ACHN (cell line): ENCODE measurements around the gene CEP112.
A peak's percentile ranks its signal among the peaks of the same experiment; 100 is the strongest.

Source experiments
- DNase-seq: peaks from one replicate; pipeline ENCODE4 v3.0.0-alpha.2; 2015
- in situ Hi-C: cut with HindIII; loops from 2 replicates; pipeline ENCODE4 v1.10.0; 2017; ENCODE audit warnings: low sequenced_read_pairs, low pct_ligation_motif_present, low pct_unique_long_range_greater_than_20kb

CEP112 gene

DNA sequence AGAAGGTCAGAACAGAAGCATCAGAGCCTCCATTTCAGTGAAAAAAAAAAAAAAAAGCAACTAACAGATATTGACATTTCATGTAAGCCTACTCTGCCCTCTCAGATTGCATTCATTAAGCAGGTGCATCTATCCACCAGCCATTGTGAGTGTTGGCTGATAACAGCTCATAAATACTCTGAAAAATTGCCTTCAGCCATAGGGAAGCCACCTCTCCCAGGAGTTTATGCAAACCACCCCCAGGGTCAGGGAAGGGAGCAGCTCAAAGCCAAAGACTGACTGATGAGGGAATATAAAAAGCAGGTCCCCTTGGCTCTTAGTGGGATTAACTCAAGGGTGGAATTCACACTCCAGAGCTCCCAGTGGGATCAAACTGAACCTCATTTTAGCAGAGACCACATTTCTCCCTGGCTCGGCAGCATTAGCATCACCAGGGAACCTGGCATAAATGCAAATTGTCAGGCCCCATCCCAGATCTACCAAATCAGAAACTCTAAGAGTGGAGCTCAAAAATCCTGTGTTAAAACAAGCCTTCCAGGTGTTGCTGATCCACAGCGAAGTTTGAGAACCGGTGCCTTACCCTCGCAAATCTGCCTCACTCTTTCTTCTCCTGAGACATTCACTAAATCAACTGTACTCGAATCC is 23.1 kb upstream of the CEP112 start:
- DNase-seq: no peak
- in situ Hi-C loops: no loop called here

DNA sequence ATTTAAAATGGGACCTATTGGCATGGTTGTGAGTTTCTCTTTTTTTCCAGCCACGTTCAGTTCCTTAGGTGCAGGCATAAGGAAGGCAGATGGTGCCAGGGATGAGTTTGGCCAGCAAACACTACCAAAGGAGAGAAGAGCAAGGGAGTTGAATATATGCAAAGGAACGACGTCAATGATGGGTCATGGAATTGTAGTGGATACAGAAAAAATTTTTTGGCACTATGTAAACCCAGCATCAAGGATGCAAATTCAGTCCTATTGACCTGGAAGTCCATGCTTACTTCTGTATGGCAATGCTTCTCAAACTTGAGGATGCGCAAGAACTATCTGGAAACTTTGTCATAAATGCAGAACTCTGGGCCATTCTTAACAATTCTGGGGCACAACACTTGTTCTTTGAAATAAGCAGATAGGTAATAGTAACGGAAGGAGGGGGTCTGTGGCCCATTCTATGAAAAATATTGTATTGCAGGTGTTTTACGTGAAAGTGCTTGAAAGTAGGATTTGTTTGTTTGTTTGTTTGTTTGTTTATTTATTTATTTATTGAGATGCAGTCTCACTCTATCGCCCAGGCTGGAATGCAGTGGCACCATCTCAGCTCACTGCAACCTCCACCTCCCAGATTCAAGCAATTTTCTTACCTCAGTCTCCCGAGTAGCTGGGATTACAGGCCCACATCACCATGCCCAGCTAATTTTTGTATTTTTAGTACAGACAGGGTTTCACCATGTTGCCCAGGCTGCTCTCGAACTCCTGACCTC is 19.3 kb upstream of the CEP112 start:
- in situ Hi-C loops: no loop called here
- no peak for DNase-seq

DNA sequence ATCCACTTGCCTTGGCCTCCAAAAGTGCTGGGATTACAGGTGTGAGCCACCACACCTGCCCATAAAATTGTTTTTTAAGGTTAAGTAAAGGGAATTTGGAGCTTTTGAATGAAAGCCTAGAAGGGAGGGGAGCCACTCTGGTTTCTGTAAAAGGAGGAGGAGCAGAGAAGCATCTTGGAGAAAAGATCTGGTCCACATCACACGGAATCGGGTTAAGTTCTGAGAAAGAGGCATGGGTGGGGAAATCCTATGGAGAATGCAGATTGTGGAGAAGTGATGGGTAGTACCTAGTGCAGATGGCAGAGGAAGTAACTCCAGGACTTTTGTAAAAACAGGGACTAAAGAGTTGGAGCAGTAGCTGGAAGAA is 18.3 kb upstream of the CEP112 start:
- in situ Hi-C loops: no loop called here

DNA sequence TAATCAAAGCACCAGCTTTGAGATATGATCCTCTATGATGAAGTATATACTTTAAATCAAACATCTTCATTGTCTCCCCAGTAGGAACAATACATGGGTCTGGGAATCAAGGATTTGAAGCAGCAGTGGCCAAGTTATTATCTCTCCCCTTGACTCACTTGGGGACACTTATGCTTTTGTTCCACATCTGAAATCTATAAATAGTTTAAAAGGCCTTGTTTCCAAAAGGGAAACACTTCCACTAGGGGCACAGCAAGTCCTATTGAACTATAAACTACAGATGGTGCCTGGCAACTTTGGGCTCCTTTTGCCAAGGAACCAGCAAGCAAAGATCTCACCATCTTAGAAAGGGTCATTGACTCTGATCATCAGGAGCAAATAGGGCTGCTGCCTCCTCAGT is 16.0 kb upstream of the CEP112 start:
- no peak for DNase-seq
- in situ Hi-C loops: no loop called here

More for the DNA sequence above, 18.3 kb upstream of the CEP112 start:
- no peak for DNase-seq

DNA sequence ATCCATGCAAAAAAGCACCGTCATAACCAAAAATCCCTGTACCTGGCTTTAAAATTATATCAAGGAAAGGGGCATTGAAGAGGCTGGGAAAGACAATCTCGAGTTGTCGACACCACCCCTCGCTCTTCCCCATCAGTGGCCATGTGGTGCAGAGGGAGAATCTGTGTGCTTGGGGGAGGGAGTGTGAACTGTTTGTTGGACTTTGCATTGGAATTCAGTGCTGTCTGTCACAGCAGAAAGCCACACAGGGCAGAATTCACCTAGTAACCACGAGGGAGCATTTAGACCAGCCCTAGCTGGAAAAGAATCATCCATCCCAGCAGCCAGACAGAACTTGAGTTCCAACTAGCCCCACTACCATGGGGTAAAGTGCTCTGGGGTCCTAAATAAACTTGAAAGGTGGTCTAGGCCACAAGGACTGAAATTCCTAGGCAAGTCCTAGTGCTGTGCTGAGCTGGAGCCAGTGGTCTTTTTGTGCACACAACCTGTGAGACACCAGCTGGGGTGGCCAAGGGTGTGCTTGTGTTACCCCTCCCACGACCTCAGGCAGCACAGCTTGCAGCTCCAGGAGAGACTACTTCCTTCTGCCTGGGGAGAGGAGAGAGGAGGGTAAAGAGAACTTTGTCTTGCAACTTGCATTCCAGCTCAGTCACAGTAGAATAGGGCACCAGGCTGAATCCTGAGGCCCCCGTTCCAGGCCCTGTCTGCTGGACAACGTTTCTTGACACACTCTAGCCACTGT is 11.5 kb upstream of the CEP112 start:
- DNase-seq: no peak
- in situ Hi-C loops: no loop called here

DNA sequence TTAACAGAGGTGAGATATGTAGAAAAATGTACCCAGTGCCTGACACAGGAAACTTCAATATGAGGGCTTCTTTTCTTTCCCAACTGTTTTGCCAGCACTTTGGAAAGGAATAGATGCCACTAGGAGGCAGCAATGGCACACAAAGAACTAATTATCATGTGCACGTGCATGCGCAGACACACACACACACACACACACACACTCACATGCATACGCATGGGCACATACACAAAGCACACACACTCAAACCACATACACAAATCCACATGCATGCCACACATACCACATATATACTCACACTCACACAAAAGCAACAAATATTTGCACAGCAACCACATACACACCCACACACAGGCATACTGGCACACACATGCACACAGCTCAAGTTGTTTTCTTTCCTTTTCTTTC is 8.8 kb upstream of the CEP112 start:
- peak; percentile 77 for DNase-seq
- in situ Hi-C loops: no loop called here

DNA sequence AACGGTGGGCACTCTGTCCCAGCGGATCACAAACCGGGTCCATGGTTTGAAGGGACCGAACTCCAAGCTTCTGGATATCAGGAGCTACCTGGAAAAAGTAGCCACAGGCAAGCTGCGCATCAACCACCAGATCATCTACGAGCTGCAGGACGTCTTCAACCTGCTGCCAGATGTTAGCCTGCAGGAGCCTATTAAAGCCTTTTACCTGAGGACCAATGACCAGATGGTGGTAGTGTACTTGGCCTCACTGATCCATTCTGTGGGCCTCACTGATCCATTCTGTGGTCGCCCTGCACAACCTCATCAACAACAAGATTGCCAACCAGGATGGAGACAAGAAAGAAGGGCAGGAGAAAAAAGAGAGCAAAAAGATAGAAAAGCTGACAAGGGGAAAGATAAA is 6.3 kb upstream of the CEP112 start:
- in situ Hi-C loops: no loop called here
- no peak for DNase-seq

DNA sequence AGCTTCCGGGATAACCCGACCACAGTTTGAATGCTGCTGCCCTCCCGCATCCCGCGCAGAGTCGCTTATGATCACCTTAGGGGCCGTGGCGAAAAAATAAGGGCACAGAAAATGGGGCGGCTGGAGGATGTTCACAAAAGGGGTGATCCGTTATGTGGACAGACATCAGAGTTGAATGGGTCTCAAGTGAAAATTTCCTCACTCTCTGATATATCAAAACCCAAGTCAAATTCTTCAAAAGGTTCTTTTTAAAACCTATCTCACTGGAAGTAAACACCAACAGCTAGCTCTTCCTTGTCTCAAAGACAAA is 400 bp upstream of the CEP112 start:
- in situ Hi-C loops: no loop called here
- no peak for DNase-seq

DNA sequence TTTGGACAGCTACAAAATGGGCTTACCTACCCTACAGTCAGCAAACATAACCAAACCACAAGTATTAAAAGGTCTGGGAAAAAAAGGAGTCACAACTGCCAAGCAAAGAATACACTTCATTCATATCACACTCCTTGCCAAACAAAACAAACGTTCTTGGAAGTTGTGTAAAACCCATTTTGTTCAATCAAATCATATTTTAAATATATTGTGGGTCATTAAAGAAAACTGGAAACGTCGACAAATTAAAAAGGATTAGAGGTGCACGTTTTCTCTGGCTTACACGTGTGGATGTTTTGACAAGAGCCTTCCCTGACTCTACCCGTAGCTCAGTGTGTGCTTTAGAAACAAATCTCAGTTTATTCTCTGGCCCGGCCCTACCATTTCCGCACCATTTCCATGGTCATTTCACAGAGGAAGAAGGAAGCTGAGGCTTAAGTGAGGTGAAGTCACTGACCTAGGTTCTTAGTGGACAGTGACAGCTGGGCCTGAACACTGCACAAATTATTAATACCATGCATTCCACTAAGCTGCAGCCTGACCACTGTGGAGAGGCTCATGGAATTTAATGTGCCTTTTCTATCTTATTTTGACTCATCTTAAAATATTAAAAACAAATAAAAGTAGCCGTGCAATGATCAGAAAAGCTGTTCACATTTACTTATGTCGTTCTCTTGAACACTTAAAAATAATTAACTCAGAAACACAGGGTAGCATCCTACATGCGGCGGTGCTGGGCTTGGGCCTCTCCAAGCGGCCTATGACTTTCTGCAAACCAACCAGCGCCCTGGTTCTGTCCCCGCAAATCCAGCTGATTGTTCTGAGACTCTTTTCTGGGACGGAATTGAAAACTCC is 968 bp downstream of the CEP112 start:
- in situ Hi-C loops: no loop called here
- DNase-seq: peak; percentile 45

DNA sequence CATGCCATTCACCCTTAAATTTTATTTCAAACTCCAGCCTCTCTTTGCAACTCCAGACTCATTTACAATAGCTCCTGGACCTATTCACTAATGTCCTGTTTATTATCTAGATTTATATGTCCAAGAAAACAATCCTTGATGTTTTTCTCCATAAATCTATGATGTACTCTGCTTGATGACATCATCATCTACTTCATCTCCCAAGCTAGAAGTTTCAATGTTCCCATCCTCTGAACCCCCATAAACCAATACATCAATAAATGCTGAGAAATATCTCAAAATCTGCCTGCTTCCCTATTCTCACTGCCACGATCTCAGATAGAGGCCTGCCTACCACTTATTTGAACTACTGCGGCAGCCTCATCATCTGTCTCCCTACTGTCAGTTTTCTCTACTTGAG is 4.2 kb downstream of the CEP112 start:
- in situ Hi-C loops: no loop called here
- no peak for DNase-seq

DNA sequence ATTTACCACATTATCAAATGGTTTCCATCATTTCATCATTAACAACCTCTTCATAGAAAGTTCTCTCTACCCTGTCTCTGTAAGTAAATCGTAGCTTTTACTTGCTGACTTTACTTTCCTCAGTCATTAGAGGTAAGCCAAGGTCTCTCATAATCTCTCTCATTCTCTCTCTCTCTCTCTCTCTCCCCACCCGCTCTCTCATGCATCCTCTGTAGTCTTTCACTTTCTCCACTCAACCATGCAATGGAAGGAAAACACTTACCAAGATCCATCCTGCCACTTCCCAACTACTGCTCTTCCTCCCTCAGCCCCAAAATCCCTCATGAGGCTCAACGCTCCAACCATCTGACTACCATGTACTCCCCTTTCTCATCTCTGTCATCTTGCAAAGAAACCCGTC is 6.1 kb downstream of the CEP112 start:
- DNase-seq: no peak
- in situ Hi-C loops: no loop called here

DNA sequence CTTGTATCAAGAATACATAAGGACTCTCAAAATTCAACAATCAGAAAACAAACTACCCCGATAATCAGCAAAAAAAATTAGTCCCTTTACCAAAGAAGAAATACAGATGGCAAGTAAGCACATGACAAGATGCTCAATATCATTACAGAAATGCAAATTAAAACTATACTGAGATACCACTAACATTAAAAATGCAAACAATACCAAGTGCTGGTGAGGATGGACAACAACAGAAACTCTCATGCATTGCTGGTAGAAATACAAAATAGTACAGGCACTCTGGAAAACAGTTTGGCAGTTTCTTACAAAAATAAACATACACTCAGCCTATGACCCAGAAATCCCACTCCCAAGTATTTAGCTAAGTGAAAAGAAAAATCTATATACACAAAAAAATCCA is 7.5 kb downstream of the CEP112 start:
- in situ Hi-C loops: no loop called here

DNA sequence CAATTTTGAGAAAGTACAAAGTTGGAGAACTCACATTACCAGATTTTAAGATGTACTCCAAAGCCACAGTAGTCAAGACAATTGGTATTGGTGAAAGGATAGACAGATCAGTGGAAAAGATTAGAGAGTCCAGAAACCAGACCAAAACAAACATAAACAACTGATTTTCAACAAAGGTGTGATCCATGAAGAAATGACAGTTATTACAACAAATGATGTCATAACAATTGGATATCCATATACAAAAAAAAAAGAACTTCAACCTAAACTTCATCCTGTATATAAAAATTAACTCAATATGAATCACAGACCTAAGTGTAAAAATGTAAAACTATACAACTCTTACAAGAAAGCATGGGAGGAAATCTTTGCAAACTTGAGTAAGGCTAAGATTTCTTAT is 8.4 kb downstream of the CEP112 start:
- in situ Hi-C loops: no loop called here

More for the DNA sequence above, 7.5 kb downstream of the CEP112 start:
- no peak for DNase-seq

DNA sequence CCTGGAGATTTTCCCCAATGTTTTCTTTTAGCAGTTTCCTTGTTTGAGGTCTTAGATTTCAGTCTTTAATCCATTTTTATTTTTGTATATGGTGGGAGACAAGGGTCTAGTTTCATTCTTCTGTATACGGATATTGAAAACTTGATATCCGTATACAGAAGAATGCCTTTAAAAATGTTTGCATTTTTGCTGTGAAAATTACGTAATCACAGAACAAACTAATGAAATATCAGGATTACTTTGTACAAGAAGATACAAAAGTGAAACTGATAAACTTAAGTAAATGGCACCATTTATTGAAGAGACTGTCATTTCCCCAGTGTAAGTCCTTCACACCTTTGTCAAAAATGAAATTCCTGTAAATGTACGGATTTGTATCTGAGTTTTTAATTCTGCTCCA is 13.3 kb downstream of the CEP112 start:
- in situ Hi-C loops: no loop called here

More for the DNA sequence above, 8.4 kb downstream of the CEP112 start:
- DNase-seq: no peak

DNA sequence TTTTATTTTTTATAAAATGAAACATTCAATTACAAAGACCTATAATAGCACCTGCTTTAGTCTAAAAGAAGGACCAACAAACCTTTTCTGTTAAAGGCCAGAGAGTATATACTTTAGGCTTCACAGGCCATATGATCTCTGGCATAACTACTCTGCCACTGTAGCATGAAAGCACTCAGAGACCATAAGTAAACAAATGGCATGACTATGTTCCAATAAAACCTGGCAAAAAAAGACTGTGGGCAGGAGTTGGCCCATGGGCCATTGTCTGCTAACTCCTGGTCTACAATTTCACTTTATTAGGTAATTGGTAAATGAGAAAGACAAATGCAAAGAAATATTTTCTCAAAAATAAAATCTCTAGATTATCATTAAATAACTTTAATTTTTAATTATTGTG is 14.9 kb downstream of the CEP112 start:
- DNase-seq: no peak

More for the DNA sequence above, 13.3 kb downstream of the CEP112 start:
- no peak for DNase-seq

DNA sequence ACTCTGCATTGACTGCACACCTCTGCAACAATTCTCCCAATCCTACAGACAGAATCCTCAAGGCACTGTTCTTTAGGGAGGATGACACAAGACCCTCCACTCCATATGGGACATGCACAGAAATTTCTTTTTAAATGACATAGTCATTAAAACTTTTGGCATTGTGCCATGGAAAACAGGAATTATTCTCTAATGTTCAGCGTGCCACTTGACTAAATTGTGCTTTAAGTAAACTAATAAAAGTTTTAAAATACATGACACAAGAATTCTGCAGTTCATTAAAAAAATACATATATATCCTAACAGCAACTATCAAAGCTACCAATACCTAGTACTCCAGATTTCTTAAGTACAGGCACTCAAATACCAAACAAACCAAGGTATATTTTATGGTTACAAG is 16.0 kb downstream of the CEP112 start:
- DNase-seq: no peak
- in situ Hi-C loops: no loop called here

More for the DNA sequence above, 14.9 kb downstream of the CEP112 start:
- in situ Hi-C loops: no loop called here

DNA sequence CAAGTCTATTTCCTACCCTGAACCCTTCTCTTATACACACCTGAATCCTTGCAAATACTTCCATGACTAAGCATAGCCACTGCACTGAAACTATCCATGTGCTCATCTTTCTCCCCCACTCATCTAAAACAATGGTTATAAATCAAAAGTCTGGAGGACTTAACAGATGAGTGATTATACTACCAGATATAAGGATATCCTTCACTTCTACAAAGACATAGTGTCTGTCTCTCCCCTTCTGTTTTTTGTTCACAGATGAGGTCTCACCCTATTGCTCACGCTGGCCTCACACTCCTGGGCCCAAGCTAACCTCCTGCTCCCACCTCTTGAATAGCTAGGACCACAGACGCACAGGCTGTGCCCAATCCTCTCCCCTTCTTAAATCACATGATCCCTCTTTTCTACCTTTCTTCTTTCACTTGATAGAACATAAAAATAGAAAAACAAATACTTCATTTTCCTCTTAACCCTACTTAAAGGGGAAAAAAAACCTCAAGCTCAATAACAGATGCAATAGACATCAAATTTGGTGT is 19.2 kb downstream of the CEP112 start:
- DNase-seq: no peak
- in situ Hi-C loops: no loop called here

DNA sequence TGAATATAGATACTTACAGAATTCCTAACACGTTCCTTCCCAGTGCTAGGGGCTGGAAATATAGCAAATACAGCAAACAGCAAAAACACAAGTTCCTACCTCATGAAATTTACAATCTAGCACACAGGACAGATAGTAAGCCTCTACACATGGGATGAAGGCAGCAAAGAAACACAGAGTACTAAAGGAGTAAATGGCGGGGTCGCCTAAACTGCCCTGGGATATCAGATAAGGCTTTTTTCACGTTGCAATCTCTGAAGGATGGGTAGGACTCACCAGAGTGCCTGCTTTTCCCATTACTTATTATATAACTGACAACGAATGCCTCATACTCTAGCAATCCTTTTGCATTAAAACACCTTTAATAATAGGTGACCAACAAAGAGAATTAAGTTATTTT is 19.8 kb downstream of the CEP112 start:
- no peak for DNase-seq
- in situ Hi-C loops: no loop called here

DNA sequence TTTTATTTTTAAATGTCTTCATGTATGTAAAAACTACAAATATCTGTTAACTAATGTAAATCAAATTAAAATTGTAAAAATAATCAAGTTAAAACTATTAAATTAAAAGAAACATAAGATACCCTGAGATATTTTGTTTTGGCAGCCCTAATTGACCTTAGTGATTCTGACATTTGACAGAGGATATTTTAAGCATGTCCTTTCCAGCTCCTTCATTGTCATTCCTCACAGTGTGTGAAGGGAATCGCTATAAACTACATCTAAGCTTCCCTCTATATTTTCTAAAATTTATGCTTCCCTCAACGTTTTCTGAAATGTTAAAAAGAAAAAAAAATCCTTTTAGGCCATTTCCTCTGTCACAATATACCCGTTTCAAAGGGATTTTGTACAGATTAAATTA is 20.2 kb downstream of the CEP112 start:
- DNase-seq: no peak
- in situ Hi-C loops: no loop called here
